Body of pancreas (tissue), 4 donors: ENCODE data around the gene PRRT1. TPM values are rescaled to one million over a fixed set of nuclear protein-coding genes. Genes with fewer than 3 reads are reported as not detected.

ENCODE experiments used
- ATAC-seq: fragments of 150-250 bp; one replicate; pipeline ENCODE4 v1.9.1; 2016
- DNase-seq, 4 donors: peaks; one replicate each; pipeline ENCODE4 v3.0.0-alpha.2; 2019
- H3K27ac ChIP-seq, 4 donors: fragments of 200-600 bp; sonication (generic); 1 replicate in 3 of 4; 2 replicates in 1 of 4; pipeline versions ENCODE4 v1.5.1 to v1.6.1; 2016 to 2019; ENCODE audit warnings: mild to moderate bottlenecking in 1 of 4, mixed read lengths in 1 of 4, moderate library complexity in 1 of 4
- H3K27me3 ChIP-seq, 2 donors: fragments of 200-600 bp; sonication (generic); one replicate each; pipeline ENCODE4 v1.6.0; 2016; ENCODE audit warnings: mild to moderate bottlenecking in 1 of 2
- H3K36me3 ChIP-seq, 2 donors: fragments of 200-600 bp; sonication (generic); replicated peaks in 1 of 2; 2 replicates each; pipeline ENCODE4 v1.5.1; 2016; ENCODE audit warnings: low read depth in 2 of 2; ENCODE audit not compliant: insufficient read depth in 1 of 2
- H3K4me1 ChIP-seq: fragments of 200-600 bp; sonication (generic); one replicate; pipeline ENCODE4 v1.6.0; 2016
- H3K4me3 ChIP-seq, 2 donors: fragments of 200-600 bp; sonication (generic); 1 replicate in 1 of 2; 2 replicates in 1 of 2; pipeline ENCODE4 v1.5.1; 2016 to 2019
- H3K9me3 ChIP-seq, 3 donors: fragments of 200-600 bp; sonication (generic); 1 replicate in 2 of 3; 2 replicates in 1 of 3; pipeline ENCODE4 v1.5.1; 2016
- CTCF ChIP-seq, 7 experiments: fragments of 450-650 bp in 4 of 7; fragments of 200-600 bp in 3 of 7; sonication (generic) in 3 of 7; IDR thresholded peaks; one replicate each; pipeline ENCODE4 v1.5.1; 2016 to 2019; ENCODE audit warnings: antibody characterized with exemption in 7 of 7
- POLR2A ChIP-seq, 3 donors: fragments of 450-650 bp; IDR thresholded peaks; one replicate each; pipeline ENCODE4 v1.6.1; 2016; ENCODE audit warnings: antibody characterized with exemption in 3 of 3, mild to moderate bottlenecking in 2 of 3
- WGBS, 2 donors: methylation state at CpG; one replicate each; pipeline ENCODE4 v1.1.5; 2017; 5-methylcytosine and 5-hydroxymethylcytosine counted together
- intact Hi-C: fragments of 100-400 bp; cut with DNase I; formaldehyde crosslinking; loops from one replicate; pipeline ENCODE4 v1.15.1; 2023
- total RNA-seq, 2 donors: library from RNA; depleted of rRNA; stranded (reverse); fragments of >200 nt; gene quantifications; one replicate each; pipeline ENCODE4 v1.1.0, GENCODE V29; 2016

Gene PRRT1
- total RNA-seq, 2 donors from 2014 or later, result not detected

DNA sequence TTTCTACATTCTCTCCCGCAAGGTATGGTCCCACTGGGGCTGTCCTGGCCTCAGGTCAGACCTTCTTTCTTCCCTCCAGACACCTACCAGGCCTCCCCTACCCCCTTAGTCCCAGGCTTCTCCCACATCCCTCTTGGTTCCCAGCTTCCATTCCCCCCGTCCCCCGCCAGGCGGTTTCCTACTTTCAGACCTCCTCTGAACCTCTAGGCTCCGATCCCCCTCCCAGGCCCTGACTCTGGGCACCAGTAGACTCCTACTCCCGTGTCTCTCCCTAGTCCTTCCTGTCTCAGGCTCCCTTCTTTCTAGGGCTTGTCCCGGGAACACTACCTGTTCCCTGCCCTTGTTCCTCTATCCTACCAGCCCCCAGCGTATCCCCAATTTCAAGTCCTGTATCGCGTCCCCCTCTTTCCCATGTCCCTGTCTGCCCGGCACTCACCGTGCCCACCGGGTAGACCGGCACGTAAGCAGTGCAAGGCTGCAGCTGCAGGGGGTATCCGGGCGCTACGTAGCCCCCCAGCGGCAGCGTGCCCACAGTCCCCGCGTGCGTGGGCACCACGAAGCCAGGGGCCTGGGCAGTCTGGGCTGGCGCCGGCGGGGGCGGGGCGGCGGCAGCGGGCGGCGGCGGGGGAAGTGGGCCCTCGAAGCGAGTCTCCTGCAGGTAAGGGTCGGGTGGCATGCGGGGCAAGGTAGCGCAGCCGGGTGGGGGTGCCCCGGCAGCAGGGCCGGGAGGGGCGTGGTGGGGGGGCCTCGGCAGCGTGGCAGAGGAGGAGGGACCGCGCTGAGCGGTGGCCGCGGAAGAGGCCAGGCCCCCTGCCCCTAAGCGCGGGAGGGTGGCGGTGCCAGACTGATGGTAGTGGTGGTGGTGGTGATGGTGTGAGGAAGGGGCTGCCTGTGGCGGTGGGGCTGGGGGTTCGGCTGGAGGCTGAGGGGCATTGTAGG lies 1.5 kb downstream of the PRRT1 start:
- ATAC-seq (no peak), DNase-seq (no peak)
- H3K27me3 ChIP-seq, result peaks cover 0 to 8% of the 10 kb centered on the region in 2 donors
- peaks cover 31% of the 10 kb centered on the region for H3K4me1 ChIP-seq
- intact Hi-C loops, result no loop called here
- H3K36me3 ChIP-seq, result no peaks in the 10 kb centered on the region
- TF ChIP-seq POLR2A (IDR thresholded peaks at IDR 0.05) (no peak), CTCF (IDR thresholded peaks at IDR 0.05) (no peak)
- 40 to 57% methylated on average over 30 to 54 of the region's 55 CpGs for WGBS, 2 donors
- no peak overlapping the region for H3K4me3 ChIP-seq
- H3K9me3 ChIP-seq, result no peaks in the 10 kb centered on the region
- H3K27ac ChIP-seq, result no peak overlapping the region

GRCh38 chr6:32149092-32149755 lies 2.5 kb downstream of the PRRT1 start:
- Histone ChIP-seq H3K27ac (no peak overlapping the region), H3K9me3 (no peaks in the 10 kb centered on the region), H3K4me1 (peaks cover 23% of the 10 kb centered on the region), H3K27me3 (peaks cover 0 to 8% of the 10 kb centered on the region in 2 donors), H3K36me3 (no peaks in the 10 kb centered on the region), H3K4me3 (no peak overlapping the region)
- DNase-seq (no peak), ATAC-seq (no peak)
- TF ChIP-seq CTCF (IDR thresholded peaks at IDR 0.05), result peak in 1 of 7 experiments; percentile 1
- no peak for TF ChIP-seq POLR2A (IDR thresholded peaks at IDR 0.05)
- 25 to 35% methylated on average over 11 to 46 of the region's 47 CpGs for WGBS, 2 donors
- intact Hi-C loops, result no loop called here

GRCh38 chr6:32148289-32149091 lies 3.2 kb downstream of the PRRT1 start:
- intact Hi-C loops, result no loop called here
- H3K4me3 ChIP-seq, result peak overlapping the region in 1 of 2 donors; percentile 5
- DNase-seq, result peak; percentile 71 to 84 (median 80)
- no peaks in the 10 kb centered on the region for H3K9me3 ChIP-seq
- WGBS, 2 donors, result 11 to 20% methylated on average over 35 to 39 of the region's 39 CpGs
- no peaks in the 10 kb centered on the region for H3K36me3 ChIP-seq
- H3K27ac ChIP-seq, result no peak overlapping the region
- ATAC-seq, result peak; percentile 86
- peak in 5 of 7 experiments; percentile 4 to 26 (median 18) for TF ChIP-seq CTCF (IDR thresholded peaks at IDR 0.05)
- no peak for TF ChIP-seq POLR2A (IDR thresholded peaks at IDR 0.05)
- H3K27me3 ChIP-seq, result peaks cover 0 to 8% of the 10 kb centered on the region in 2 donors
- peaks cover 20% of the 10 kb centered on the region for H3K4me1 ChIP-seq

- H3K4me3 ChIP-seq, result no peak overlapping the region
- 85% methylated on average over 4 of the region's 4 CpGs for WGBS, 2 donors
- TF ChIP-seq POLR2A (IDR thresholded peaks at IDR 0.05), result no peak
- TF ChIP-seq CTCF (IDR thresholded peaks at IDR 0.05), result no peak
- DNase-seq (no peak), ATAC-seq (no peak)
- intact Hi-C loops, result no loop called here
- H3K9me3 ChIP-seq, result no peaks in the 10 kb centered on the region
- no peak overlapping the region for H3K27ac ChIP-seq
- H3K4me1 ChIP-seq, result peaks cover 13% of the 10 kb centered on the region
- H3K36me3 ChIP-seq, result no peaks in the 10 kb centered on the region
- H3K27me3 ChIP-seq, result peaks cover 0 to 8% of the 10 kb centered on the region in 2 donors
These were observed 4.2 kb downstream of the PRRT1 start for GRCh38 chr6:32147401-32148132.
